Measurements from ENCODE around the gene P4HB. TPM values are rescaled to one million over a fixed set of nuclear protein-coding genes. Genes with fewer than 3 reads are reported as not detected.
A peak's percentile ranks its signal among the peaks of the same experiment; 100 is the strongest.

Gene P4HB
- total and polyA plus RNA-seq, 2 donors (not counting 1 experiment from before 2014, with no cell fraction given): 109 to 1,034 TPM

- Histone ChIP-seq H3K36me3 (ENCODE audit: control insufficient read depth, insufficient read depth, low read length) (no peaks in the 10 kb centered on the region), H3K27me3 (ENCODE audit: control insufficient read depth, insufficient read depth, low read length) (peaks cover 34% of the 10 kb centered on the region), H3K4me1 (ENCODE audit: control insufficient read depth, extremely low read depth, insufficient read depth, low read length) (no peaks in the 10 kb centered on the region), H3K4me3 (replicated peaks in 1 of 4; ENCODE audit: control extremely low read depth in 1 of 4, insufficient read depth in 1 of 4, low read depth in 3 of 4, low read length in 4 of 4) (no peak overlapping the region), H3K4me2 (ENCODE audit: extremely low read depth, insufficient read depth, low read length) (no peak overlapping the region), H2AFZ (ENCODE audit: low read length) (no peak overlapping the region), H3K9me3 (ENCODE audit: control insufficient read depth, insufficient read depth, low read depth, low read length) (no peaks in the 10 kb centered on the region), H4K20me1 (ENCODE audit: control insufficient read depth, extremely low read depth, insufficient read depth, low read length) (no peaks in the 10 kb centered on the region), H3K79me2 (ENCODE audit: control insufficient read depth, insufficient read depth, low read length) (no peaks in the 10 kb centered on the region), H3K9ac (ENCODE audit: insufficient read depth, low read length) (no peak overlapping the region), H3K27ac (ENCODE audit: insufficient read depth, low read length) (no peak overlapping the region)
- TF ChIP-seq EZH2 (IDR thresholded peaks at IDR 0.05; ENCODE audit: low read length, missing control alignments) (no peak), CTCF (conservative IDR thresholded peaks at IDR 0.05 in 1 of 2, IDR thresholded peaks at IDR 0.05 in 1 of 2; ENCODE audit: low read depth in 1 of 2, low read length in 2 of 2) (no peak)
- no peak for DNase-seq (ENCODE audit: low read depth in 2 of 2)
Observed at GRCh38 chr17:81802048-81802758, 58.1 kb downstream of the P4HB start.

DNA sequence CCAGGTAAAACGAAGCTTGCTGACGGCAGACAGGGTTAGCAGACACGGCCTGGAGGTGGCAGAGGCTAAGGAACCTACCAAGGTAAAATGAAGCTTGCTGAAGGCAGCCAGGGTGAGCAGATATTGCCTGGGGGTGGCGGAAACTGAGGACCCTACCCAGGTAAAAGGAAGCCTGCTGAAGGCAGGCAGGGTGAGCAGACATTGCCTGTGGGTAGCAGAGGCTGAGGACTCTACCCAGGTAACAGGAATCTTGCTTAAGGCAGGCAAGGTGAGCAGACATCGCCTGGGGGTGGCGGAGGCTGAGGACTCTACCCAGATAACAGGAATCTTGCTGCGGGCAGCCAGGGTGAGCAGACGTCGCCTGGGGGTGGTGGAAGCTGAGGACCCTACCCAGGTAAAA lies 59.0 kb downstream of the P4HB start:
- Histone ChIP-seq H3K4me1 (ENCODE audit: control insufficient read depth, extremely low read depth, insufficient read depth, low read length) (no peaks in the 10 kb centered on the region), H3K36me3 (ENCODE audit: control insufficient read depth, insufficient read depth, low read length) (no peaks in the 10 kb centered on the region), H4K20me1 (ENCODE audit: control insufficient read depth, extremely low read depth, insufficient read depth, low read length) (no peaks in the 10 kb centered on the region), H3K9me3 (ENCODE audit: control insufficient read depth, insufficient read depth, low read depth, low read length) (no peaks in the 10 kb centered on the region), H3K4me3 (replicated peaks in 1 of 4; ENCODE audit: control extremely low read depth in 1 of 4, insufficient read depth in 1 of 4, low read depth in 3 of 4, low read length in 4 of 4) (no peak overlapping the region), H3K27ac (ENCODE audit: insufficient read depth, low read length) (no peak overlapping the region), H3K9ac (ENCODE audit: insufficient read depth, low read length) (no peak overlapping the region), H3K4me2 (ENCODE audit: extremely low read depth, insufficient read depth, low read length) (no peak overlapping the region), H3K27me3 (ENCODE audit: control insufficient read depth, insufficient read depth, low read length) (peaks cover 27% of the 10 kb centered on the region), H2AFZ (ENCODE audit: low read length) (no peak overlapping the region), H3K79me2 (ENCODE audit: control insufficient read depth, insufficient read depth, low read length) (no peaks in the 10 kb centered on the region)
- no peak for TF ChIP-seq CTCF (conservative IDR thresholded peaks at IDR 0.05 in 1 of 2, IDR thresholded peaks at IDR 0.05 in 1 of 2; ENCODE audit: low read depth in 1 of 2, low read length in 2 of 2)
- peak; percentile 33 for TF ChIP-seq EZH2 (IDR thresholded peaks at IDR 0.05; ENCODE audit: low read length, missing control alignments)
- DNase-seq (ENCODE audit: low read depth in 2 of 2): no peak

DNA sequence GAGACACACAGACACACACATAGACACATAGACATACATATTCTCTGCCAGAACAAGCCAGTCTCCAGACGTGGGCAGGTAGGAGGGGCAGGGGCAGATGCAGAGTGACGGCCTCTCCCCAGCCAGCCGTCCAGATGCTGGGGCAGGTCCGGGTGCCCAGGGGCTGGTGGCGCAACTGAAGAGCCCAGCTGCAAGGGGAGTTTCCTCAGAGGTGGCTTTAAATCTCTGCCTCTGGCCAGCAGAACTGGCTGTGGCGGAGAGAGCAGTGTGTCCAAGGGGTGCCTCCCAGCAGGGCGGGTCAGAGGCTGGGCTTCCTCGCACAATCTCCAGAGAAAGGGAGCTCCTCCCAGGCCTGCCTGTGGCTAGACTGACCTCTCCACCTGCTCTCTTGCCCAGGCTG lies 65.8 kb downstream of the P4HB start:
- no peak overlapping the region for H3K4me2 ChIP-seq (ENCODE audit: extremely low read depth, insufficient read depth, low read length)
- TF ChIP-seq CTCF (conservative IDR thresholded peaks at IDR 0.05 in 1 of 2, IDR thresholded peaks at IDR 0.05 in 1 of 2; ENCODE audit: low read depth in 1 of 2, low read length in 2 of 2) (no peak), EZH2 (IDR thresholded peaks at IDR 0.05; ENCODE audit: low read length, missing control alignments) (no peak)

More for the DNA sequence above, 65.8 kb downstream of the P4HB start:
- H2AFZ ChIP-seq (ENCODE audit: low read length): no peak overlapping the region
- H3K79me2 ChIP-seq (ENCODE audit: control insufficient read depth, insufficient read depth, low read length): no peaks in the 10 kb centered on the region
- no peak overlapping the region for H3K9ac ChIP-seq (ENCODE audit: insufficient read depth, low read length)
- DNase-seq (ENCODE audit: low read depth in 2 of 2): peak in 1 of 2 donors; percentile 41
- no peaks in the 10 kb centered on the region for H3K27me3 ChIP-seq (ENCODE audit: control insufficient read depth, insufficient read depth, low read length)
- H3K4me1 ChIP-seq (ENCODE audit: control insufficient read depth, extremely low read depth, insufficient read depth, low read length): no peaks in the 10 kb centered on the region
- H3K9me3 ChIP-seq (ENCODE audit: control insufficient read depth, insufficient read depth, low read depth, low read length): no peaks in the 10 kb centered on the region
- no peak overlapping the region for H3K4me3 ChIP-seq (replicated peaks in 1 of 4; ENCODE audit: control extremely low read depth in 1 of 4, insufficient read depth in 1 of 4, low read depth in 3 of 4, low read length in 4 of 4)
- H3K27ac ChIP-seq (ENCODE audit: insufficient read depth, low read length): no peak overlapping the region
- H4K20me1 ChIP-seq (ENCODE audit: control insufficient read depth, extremely low read depth, insufficient read depth, low read length): no peaks in the 10 kb centered on the region
- no peaks in the 10 kb centered on the region for H3K36me3 ChIP-seq (ENCODE audit: control insufficient read depth, insufficient read depth, low read length)
